ENCODE measurements around the gene ARL17B.
A peak's percentile ranks its signal among the peaks of the same experiment; 100 is the strongest.
"Not testable (repeated sequence)": the region's sequence is repeated elsewhere in the genome, so short reads cannot be mapped to it uniquely, and the experiment has no call there.

Gene ARL17B

DNA sequence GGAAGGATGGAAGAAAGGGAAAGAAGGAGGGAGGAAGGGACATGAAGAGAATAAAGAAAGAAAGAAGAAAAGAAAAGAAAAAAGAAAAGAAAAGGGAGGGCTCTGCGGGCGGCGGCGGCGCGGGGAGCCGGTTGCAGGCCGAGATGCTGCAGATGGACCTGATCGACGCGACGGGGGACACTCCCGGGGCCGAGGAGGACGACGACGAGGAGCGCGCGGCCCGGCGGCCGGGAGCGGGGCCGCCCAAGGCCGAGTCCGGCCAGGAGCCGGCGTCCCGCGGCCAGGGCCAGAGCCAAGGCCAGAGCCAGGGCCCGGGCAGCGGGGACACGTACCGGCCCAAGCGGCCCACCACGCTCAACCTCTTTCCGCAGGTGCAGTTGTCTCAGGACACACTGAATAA, 118.1 kb downstream of the ARL17B start:
- not testable (repeated sequence) for H3K4me3 ChIP-seq (ENCODE audit: low read depth, low read length)
- WGBS (ENCODE audit: extremely low coverage, insufficient coverage, insufficient read length), result no CpG with 5 or more reads among the region's 38 CpGs

DNA sequence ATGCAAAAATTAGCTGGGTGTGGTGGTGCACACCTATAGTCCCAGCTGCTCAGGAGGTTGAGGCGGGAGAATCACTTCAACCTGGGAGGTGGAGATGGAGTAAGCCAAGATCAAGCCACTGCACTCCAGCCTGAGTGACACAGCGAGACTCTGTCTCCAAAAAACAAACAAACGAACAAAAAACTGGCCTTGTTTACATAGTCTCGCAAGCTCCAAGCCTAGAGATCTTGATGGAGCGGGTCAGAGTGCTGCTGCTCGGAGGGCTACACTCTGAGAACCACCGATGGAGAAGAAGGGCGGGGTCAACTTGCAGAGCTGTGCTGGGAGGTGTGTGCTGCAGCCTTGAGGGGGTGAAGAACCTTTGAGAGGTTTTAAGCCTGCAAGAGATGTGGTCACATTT, 130.2 kb downstream of the ARL17B start:
- H2AK5ac ChIP-seq (ENCODE audit: low read length); H3K79me1 ChIP-seq (ENCODE audit: low read length); H3K9me3 ChIP-seq (ENCODE audit: insufficient read depth, low read depth, low read length); H4K12ac ChIP-seq (ENCODE audit: low read depth, low read length); H2BK120ac ChIP-seq (ENCODE audit: insufficient read depth, low read length, poor library complexity); H3K79me2 ChIP-seq (ENCODE audit: control insufficient read depth, insufficient read depth, low read length, poor library complexity); H3K23ac ChIP-seq (ENCODE audit: low read length); H3K9ac ChIP-seq (ENCODE audit: low read length); H3K4me2 ChIP-seq (ENCODE audit: low read length); H2AFZ ChIP-seq (ENCODE audit: insufficient read depth, low read length, poor library complexity); H4K91ac ChIP-seq (ENCODE audit: low read depth, low read length); H4K8ac ChIP-seq (ENCODE audit: low read depth, low read length); H3K36me3 ChIP-seq (ENCODE audit: control insufficient read depth in 1 of 2, insufficient read depth in 2 of 2, low read length in 2 of 2); H3K27ac ChIP-seq (ENCODE audit: low read depth, low read length); H3K14ac ChIP-seq (ENCODE audit: low read length); H3K4me3 ChIP-seq (ENCODE audit: low read depth, low read length); H3K18ac ChIP-seq (ENCODE audit: low read length); H2BK5ac ChIP-seq (ENCODE audit: low read depth, low read length, poor library complexity); H3K4ac ChIP-seq (ENCODE audit: low read depth, low read length); H3K27me3 ChIP-seq (ENCODE audit: insufficient read depth, low read length); DNase-seq; H2BK12ac ChIP-seq (ENCODE audit: low read length); H3K4me1 ChIP-seq (ENCODE audit: control insufficient read depth in 1 of 2, insufficient read depth in 2 of 2, low read length in 2 of 2): not testable (repeated sequence)
- no CpG with 5 or more reads among the region's 8 CpGs for WGBS (ENCODE audit: extremely low coverage, insufficient coverage, insufficient read length)

More for the DNA sequence above, 118.1 kb downstream of the ARL17B start:
- H2AFZ ChIP-seq (ENCODE audit: insufficient read depth, low read length, poor library complexity); H2BK120ac ChIP-seq (ENCODE audit: insufficient read depth, low read length, poor library complexity); H3K9ac ChIP-seq (ENCODE audit: low read length); H3K79me1 ChIP-seq (ENCODE audit: low read length); DNase-seq; H4K12ac ChIP-seq (ENCODE audit: low read depth, low read length); H2BK12ac ChIP-seq (ENCODE audit: low read length); H3K36me3 ChIP-seq (ENCODE audit: control insufficient read depth in 1 of 2, insufficient read depth in 2 of 2, low read length in 2 of 2); H3K18ac ChIP-seq (ENCODE audit: low read length); H4K8ac ChIP-seq (ENCODE audit: low read depth, low read length); H3K23ac ChIP-seq (ENCODE audit: low read length); H2BK5ac ChIP-seq (ENCODE audit: low read depth, low read length, poor library complexity); H3K14ac ChIP-seq (ENCODE audit: low read length); H2AK5ac ChIP-seq (ENCODE audit: low read length); H3K4me2 ChIP-seq (ENCODE audit: low read length); H3K79me2 ChIP-seq (ENCODE audit: control insufficient read depth, insufficient read depth, low read length, poor library complexity); H3K4ac ChIP-seq (ENCODE audit: low read depth, low read length); H3K9me3 ChIP-seq (ENCODE audit: insufficient read depth, low read depth, low read length); H4K91ac ChIP-seq (ENCODE audit: low read depth, low read length); H3K4me1 ChIP-seq (ENCODE audit: control insufficient read depth in 1 of 2, insufficient read depth in 2 of 2, low read length in 2 of 2); H3K27me3 ChIP-seq (ENCODE audit: insufficient read depth, low read length); H3K27ac ChIP-seq (ENCODE audit: low read depth, low read length): not testable (repeated sequence)

DNA sequence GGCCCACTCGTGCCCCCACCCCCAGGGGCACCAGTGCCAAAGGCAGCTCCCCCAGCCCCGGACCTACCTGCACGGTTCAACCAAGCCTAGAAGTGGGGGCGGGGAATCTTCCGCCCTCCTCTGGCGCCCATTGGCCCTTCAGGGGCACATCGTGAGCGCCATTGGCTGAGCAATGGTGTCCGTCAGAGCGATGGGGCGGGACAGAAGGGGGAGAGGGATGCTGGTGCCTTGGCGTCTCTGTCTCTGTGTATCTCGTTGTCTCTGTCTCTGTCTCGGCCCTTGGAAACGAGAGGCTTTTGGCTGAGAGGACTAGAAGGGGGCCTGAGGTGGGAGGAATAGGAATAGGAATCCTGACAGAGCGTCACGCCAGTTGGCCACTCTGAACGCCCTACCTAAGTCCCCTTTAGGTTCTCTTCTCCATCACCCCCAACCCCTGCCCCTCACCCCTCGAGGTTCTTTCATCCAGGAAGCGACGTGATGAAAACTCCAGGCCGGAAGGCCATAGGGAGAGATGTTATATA, 136.2 kb downstream of the ARL17B start:
- not testable (repeated sequence) for H3K9me3 ChIP-seq (ENCODE audit: insufficient read depth, low read depth, low read length); H2AK5ac ChIP-seq (ENCODE audit: low read length); H3K36me3 ChIP-seq (ENCODE audit: control insufficient read depth in 1 of 2, insufficient read depth in 2 of 2, low read length in 2 of 2); H3K27me3 ChIP-seq (ENCODE audit: insufficient read depth, low read length); H3K4me1 ChIP-seq (ENCODE audit: control insufficient read depth in 1 of 2, insufficient read depth in 2 of 2, low read length in 2 of 2); H3K18ac ChIP-seq (ENCODE audit: low read length); H3K79me1 ChIP-seq (ENCODE audit: low read length); H2BK12ac ChIP-seq (ENCODE audit: low read length); H3K9ac ChIP-seq (ENCODE audit: low read length); H3K14ac ChIP-seq (ENCODE audit: low read length); H4K12ac ChIP-seq (ENCODE audit: low read depth, low read length); H3K4ac ChIP-seq (ENCODE audit: low read depth, low read length); H2BK5ac ChIP-seq (ENCODE audit: low read depth, low read length, poor library complexity); H3K27ac ChIP-seq (ENCODE audit: low read depth, low read length); H2BK120ac ChIP-seq (ENCODE audit: insufficient read depth, low read length, poor library complexity); H3K23ac ChIP-seq (ENCODE audit: low read length); H3K79me2 ChIP-seq (ENCODE audit: control insufficient read depth, insufficient read depth, low read length, poor library complexity)
- H4K8ac ChIP-seq (ENCODE audit: low read depth, low read length), result peak overlapping the region; percentile 55
- peak; percentile 89 to 90 for DNase-seq
- peak overlapping the region; percentile 78 for H3K4me3 ChIP-seq (ENCODE audit: low read depth, low read length)
- peak overlapping the region; percentile 78 for H3K4me2 ChIP-seq (ENCODE audit: low read length)
- peak overlapping the region; percentile 82 for H2AFZ ChIP-seq (ENCODE audit: insufficient read depth, low read length, poor library complexity)
- WGBS (ENCODE audit: extremely low coverage, insufficient coverage, insufficient read length), result no CpG with 5 or more reads among the region's 22 CpGs
- H4K91ac ChIP-seq (ENCODE audit: low read depth, low read length), result peak overlapping the region; percentile 42

DNA sequence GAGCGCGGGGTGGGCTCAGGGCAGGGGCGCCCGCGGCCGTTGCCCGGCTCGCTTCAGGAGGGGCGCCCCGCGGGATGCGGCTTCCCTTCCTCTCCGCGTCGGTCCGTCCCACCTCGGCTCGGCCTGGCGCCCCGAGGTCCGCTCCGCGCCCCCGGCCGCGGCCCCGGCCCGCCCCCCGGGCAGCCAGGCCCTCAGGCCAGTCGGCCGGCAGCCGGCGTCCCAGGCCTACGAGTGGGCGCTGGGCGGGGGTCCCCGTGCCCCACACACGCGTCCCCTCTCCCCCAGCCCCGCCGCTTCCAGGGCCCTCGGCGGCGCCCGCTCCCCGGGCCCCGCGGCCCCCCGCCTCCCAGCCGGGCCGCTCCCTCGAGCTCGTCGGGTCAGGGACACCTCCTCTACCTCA, 136.7 kb downstream of the ARL17B start:
- H2BK12ac ChIP-seq (ENCODE audit: low read length); H3K4me1 ChIP-seq (ENCODE audit: control insufficient read depth in 1 of 2, insufficient read depth in 2 of 2, low read length in 2 of 2); DNase-seq; H2BK5ac ChIP-seq (ENCODE audit: low read depth, low read length, poor library complexity); H3K27me3 ChIP-seq (ENCODE audit: insufficient read depth, low read length); H2BK120ac ChIP-seq (ENCODE audit: insufficient read depth, low read length, poor library complexity); H3K9me3 ChIP-seq (ENCODE audit: insufficient read depth, low read depth, low read length); H3K36me3 ChIP-seq (ENCODE audit: control insufficient read depth in 1 of 2, insufficient read depth in 2 of 2, low read length in 2 of 2); H3K79me1 ChIP-seq (ENCODE audit: low read length); H3K23ac ChIP-seq (ENCODE audit: low read length); H3K79me2 ChIP-seq (ENCODE audit: control insufficient read depth, insufficient read depth, low read length, poor library complexity); H3K27ac ChIP-seq (ENCODE audit: low read depth, low read length); H2AK5ac ChIP-seq (ENCODE audit: low read length); H4K12ac ChIP-seq (ENCODE audit: low read depth, low read length): not testable (repeated sequence)
- H3K9ac ChIP-seq (ENCODE audit: low read length), result peak overlapping the region; percentile 5
- peak overlapping the region; percentile 66 for H3K18ac ChIP-seq (ENCODE audit: low read length)
- H3K14ac ChIP-seq (ENCODE audit: low read length), result peak overlapping the region; percentile 70
- peak overlapping the region; percentile 82 for H2AFZ ChIP-seq (ENCODE audit: insufficient read depth, low read length, poor library complexity)
- peak overlapping the region; percentile 40 for H3K4me2 ChIP-seq (ENCODE audit: low read length)
- H3K4ac ChIP-seq (ENCODE audit: low read depth, low read length), result peak overlapping the region; percentile 46
- H4K91ac ChIP-seq (ENCODE audit: low read depth, low read length), result peak overlapping the region; percentile 42
- peak overlapping the region; percentile 78 for H3K4me3 ChIP-seq (ENCODE audit: low read depth, low read length)
- peak overlapping the region; percentile 55 for H4K8ac ChIP-seq (ENCODE audit: low read depth, low read length)
- no CpG with 5 or more reads among the region's 54 CpGs for WGBS (ENCODE audit: extremely low coverage, insufficient coverage, insufficient read length)
